Mucosa of gallbladder (tissue), 1 donor: ENCODE measurements around the gene UAP1L1. TPM values are rescaled to one million over a fixed set of nuclear protein-coding genes. Genes with fewer than 3 reads are reported as not detected.
"Not testable (repeated sequence)": the region's sequence is repeated elsewhere in the genome, so short reads cannot be mapped to it uniquely, and the experiment has no call there.

ENCODE experiments used
- DNase-seq: peaks from one replicate; pipeline ENCODE4 v3.0.0-alpha.2; 2020; ENCODE audit warnings: low spot score
- total RNA-seq: library from RNA; stranded (reverse); gene quantifications from one replicate; pipeline ENCODE4 v1.2.1, GENCODE V29; 2021
- donor health status: DM: no; HTN: no; CAD: no.

UAP1L1 gene
- total RNA-seq, 1 donor from 2014 or later: 10.5 TPM

- no peak for DNase-seq
Observed at GRCh38 chr9:137056739-137057415, 20.4 kb upstream of the UAP1L1 start.

- no peak for DNase-seq
Observed at GRCh38 chr9:137057545-137057944, 19.8 kb upstream of the UAP1L1 start.

GRCh38 chr9:137058521-137059234 lies 18.6 kb upstream of the UAP1L1 start:
- no peak for DNase-seq

GRCh38 chr9:137062384-137062783 lies 14.9 kb upstream of the UAP1L1 start:
- no peak for DNase-seq

- not testable (repeated sequence) for DNase-seq
Observed at GRCh38 chr9:137062798-137063197, 14.5 kb upstream of the UAP1L1 start.

GRCh38 chr9:137063311-137064026 lies 13.8 kb upstream of the UAP1L1 start:
- DNase-seq: no peak

GRCh38 chr9:137064027-137064879 lies 13.1 kb upstream of the UAP1L1 start:
- peak; percentile 59 for DNase-seq

- no peak for DNase-seq
Observed at GRCh38 chr9:137064880-137065164, 12.5 kb upstream of the UAP1L1 start.

GRCh38 chr9:137065336-137065967 lies 11.9 kb upstream of the UAP1L1 start:
- no peak for DNase-seq

- no peak for DNase-seq
Observed at GRCh38 chr9:137066096-137066861, 11.0 kb upstream of the UAP1L1 start.

- DNase-seq: peak; percentile 82
Observed at GRCh38 chr9:137067860-137068538, 9.3 kb upstream of the UAP1L1 start.

- DNase-seq: no peak
Observed at GRCh38 chr9:137068539-137069507, 8.5 kb upstream of the UAP1L1 start.

GRCh38 chr9:137069508-137070091 lies 7.7 kb upstream of the UAP1L1 start:
- no peak for DNase-seq

- peak; percentile 88 for DNase-seq
Observed at GRCh38 chr9:137070201-137070905, 7.0 kb upstream of the UAP1L1 start, which contains the start of gene SAPCD2. SAPCD2 (minus strand) TSS chr9:137070557; CDS start chr9:137070460, 97 bp downstream.

GRCh38 chr9:137070906-137071275 lies 6.4 kb upstream of the UAP1L1 start:
- DNase-seq: no peak

GRCh38 chr9:137071282-137071681 lies 6.0 kb upstream of the UAP1L1 start:
- no peak for DNase-seq

- DNase-seq: no peak
Observed at GRCh38 chr9:137073992-137074399, 3.3 kb upstream of the UAP1L1 start.
